ENCODE results near the gene ATP9B.

ATP9B gene

GRCh38 chr18:79068937-79069716 lies at the start of gene ATP9B:
TSS of gene ATP9B (plus strand) at chr18:79069394. CDS start at chr18:79069411, 17 bp downstream.
- peaks cover 15% of the 10 kb centered on the region for H3K4me1 ChIP-seq (ENCODE audit: low read length)
- TF ChIP-seq EZH2phosphoT487 (IDR thresholded peaks at IDR 0.05; ENCODE audit: low read depth), result no peak
- TF ChIP-seq CTCF (IDR thresholded peaks at IDR 0.05; ENCODE audit: low read depth, low read length), result no peak
- H3K9ac ChIP-seq (ENCODE audit: low read length), result peak within 1 kb of the TSS; percentile 73
- H3K36me3 ChIP-seq (replicated peaks; ENCODE audit: low read depth, low read length), result peaks cover 11% of the 10 kb centered on the region
- H3K27ac ChIP-seq (ENCODE audit: low read length), result peak within 1 kb of the TSS; percentile 46
- H3K4me2 ChIP-seq (ENCODE audit: low read length), result peak within 1 kb of the TSS; percentile 94
- H4K20me1 ChIP-seq (ENCODE audit: insufficient read depth, low read length), result peaks cover 5% of the 10 kb centered on the region; the same call in 1 of the 2 replicates
- H2AFZ ChIP-seq (ENCODE audit: low read depth, low read length), result peak within 1 kb of the TSS; percentile 63
- H3K79me2 ChIP-seq (ENCODE audit: low read length), result peaks cover 43% of the 10 kb centered on the region
- peak within 1 kb of the TSS; percentile 80 for H3K4me3 ChIP-seq (ENCODE audit: low read length)
- H3K27me3 ChIP-seq (ENCODE audit: low read depth, low read length), result no peaks in the 10 kb centered on the region
- H3K9me3 ChIP-seq (ENCODE audit: insufficient read depth, low read length), result 0 out of 2 replicates have a peak, but pooled peaks cover 2% of the 10 kb centered on the region

GRCh38 chr18:79019881-79020280 lies 49.3 kb upstream of the ATP9B start:
- H3K27me3 ChIP-seq (ENCODE audit: low read depth, low read length), result peaks cover 11% of the 10 kb centered on the region
- H3K79me2 ChIP-seq (ENCODE audit: low read length), result no peaks in the 10 kb centered on the region
- TF ChIP-seq EZH2phosphoT487 (IDR thresholded peaks at IDR 0.05; ENCODE audit: low read depth), result no peak
- TF ChIP-seq CTCF (IDR thresholded peaks at IDR 0.05; ENCODE audit: low read depth, low read length), result no peak
- no peak overlapping the region for H3K27ac ChIP-seq (ENCODE audit: low read length)
- no peak overlapping the region for H3K4me3 ChIP-seq (ENCODE audit: low read length)
- H4K20me1 ChIP-seq (ENCODE audit: insufficient read depth, low read length), result no peaks in the 10 kb centered on the region
- H3K9me3 ChIP-seq (ENCODE audit: insufficient read depth, low read length), result 0 out of 2 replicates have a peak, but pooled peaks cover 3% of the 10 kb centered on the region
- no peak overlapping the region for H3K9ac ChIP-seq (ENCODE audit: low read length)
- H3K36me3 ChIP-seq (replicated peaks; ENCODE audit: low read depth, low read length), result no peaks in the 10 kb centered on the region
- no peak overlapping the region for H3K4me2 ChIP-seq (ENCODE audit: low read length)
- no peaks in the 10 kb centered on the region for H3K4me1 ChIP-seq (ENCODE audit: low read length)
- H2AFZ ChIP-seq (ENCODE audit: low read depth, low read length), result no peak overlapping the region

- H2AFZ ChIP-seq (ENCODE audit: low read depth, low read length), result no peak overlapping the region
- H4K20me1 ChIP-seq (ENCODE audit: insufficient read depth, low read length), result no peaks in the 10 kb centered on the region
- no peaks in the 10 kb centered on the region for H3K79me2 ChIP-seq (ENCODE audit: low read length)
- H3K27ac ChIP-seq (ENCODE audit: low read length), result no peak overlapping the region
- H3K36me3 ChIP-seq (replicated peaks; ENCODE audit: low read depth, low read length), result no peaks in the 10 kb centered on the region
- H3K4me3 ChIP-seq (ENCODE audit: low read length), result no peak overlapping the region
- no peak overlapping the region for H3K4me2 ChIP-seq (ENCODE audit: low read length)
- peaks cover 5% of the 10 kb centered on the region for H3K27me3 ChIP-seq (ENCODE audit: low read depth, low read length)
- TF ChIP-seq CTCF (IDR thresholded peaks at IDR 0.05; ENCODE audit: low read depth, low read length) (no peak), EZH2phosphoT487 (IDR thresholded peaks at IDR 0.05; ENCODE audit: low read depth) (no peak)
- H3K9me3 ChIP-seq (ENCODE audit: insufficient read depth, low read length), result 0 out of 2 replicates have a peak, but pooled peaks cover 3% of the 10 kb centered on the region
- no peak overlapping the region for H3K9ac ChIP-seq (ENCODE audit: low read length)
- no peaks in the 10 kb centered on the region for H3K4me1 ChIP-seq (ENCODE audit: low read length)
Observed at GRCh38 chr18:79022603-79023002, 46.6 kb upstream of the ATP9B start.

GRCh38 chr18:79026491-79026890 lies 42.7 kb upstream of the ATP9B start:
- no peaks in the 10 kb centered on the region for H3K36me3 ChIP-seq (replicated peaks; ENCODE audit: low read depth, low read length)
- H3K4me1 ChIP-seq (ENCODE audit: low read length), result no peaks in the 10 kb centered on the region
- H2AFZ ChIP-seq (ENCODE audit: low read depth, low read length), result no peak overlapping the region
- no peak overlapping the region for H3K9ac ChIP-seq (ENCODE audit: low read length)
- H4K20me1 ChIP-seq (ENCODE audit: insufficient read depth, low read length), result no peaks in the 10 kb centered on the region
- 0 out of 2 replicates have a peak, but pooled peaks cover 3% of the 10 kb centered on the region for H3K9me3 ChIP-seq (ENCODE audit: insufficient read depth, low read length)
- peaks cover 10% of the 10 kb centered on the region; the same call in 1 of the 2 replicates for H3K27me3 ChIP-seq (ENCODE audit: low read depth, low read length)
- TF ChIP-seq CTCF (IDR thresholded peaks at IDR 0.05; ENCODE audit: low read depth, low read length) (0 out of 2 replicates have a peak, but pooled peaks have one; percentile 9), EZH2phosphoT487 (IDR thresholded peaks at IDR 0.05; ENCODE audit: low read depth) (no peak)
- no peak overlapping the region for H3K4me3 ChIP-seq (ENCODE audit: low read length)
- no peak overlapping the region for H3K4me2 ChIP-seq (ENCODE audit: low read length)
- H3K79me2 ChIP-seq (ENCODE audit: low read length), result no peaks in the 10 kb centered on the region
- H3K27ac ChIP-seq (ENCODE audit: low read length), result no peak overlapping the region
